ENCODE measurements around the gene LGALS9. TPM values are rescaled to one million over a fixed set of nuclear protein-coding genes. Genes with fewer than 3 reads are reported as not detected.

The LGALS9 gene
- total RNA-seq, 1 donor from 2014 or later, result 185 TPM

DNA sequence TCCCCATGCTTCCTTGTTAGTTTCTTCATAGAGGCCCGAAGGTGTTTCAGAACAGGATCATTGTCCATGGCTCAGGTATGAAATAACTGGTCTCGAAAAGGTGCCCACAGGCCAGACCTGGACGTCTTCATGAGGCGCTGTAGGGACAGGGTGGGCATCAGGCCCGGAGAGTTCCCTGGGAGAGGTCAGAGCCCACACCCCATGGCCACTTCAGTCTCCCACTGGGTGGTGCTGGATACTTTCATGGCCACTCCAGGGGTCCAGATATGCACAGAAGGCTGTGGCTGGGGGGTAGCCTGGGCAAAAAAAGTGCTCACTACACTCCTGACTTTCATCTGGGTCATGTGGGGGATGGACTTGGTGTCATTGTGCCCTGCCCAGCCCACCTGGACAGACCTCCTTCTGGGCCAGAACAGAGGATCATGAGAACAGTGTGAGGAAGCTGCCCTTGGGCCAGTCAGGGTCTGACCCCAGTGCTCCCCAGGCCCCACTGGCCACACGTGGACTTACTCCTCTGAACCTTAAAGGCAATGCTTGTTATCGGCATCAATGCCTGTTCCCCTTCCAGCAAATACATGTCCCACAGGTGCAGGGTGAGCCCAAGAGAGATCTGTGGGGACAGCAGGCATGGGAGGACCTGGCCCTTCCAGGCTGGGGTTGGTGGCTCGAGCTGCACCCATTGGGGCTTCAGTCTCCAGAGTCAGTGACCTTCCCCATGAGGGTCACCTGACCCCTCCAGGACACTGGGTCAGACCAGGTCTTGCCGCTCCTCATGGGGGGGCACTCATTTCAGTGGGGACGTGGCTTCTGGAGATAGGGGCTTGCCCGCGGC is 36.9 kb downstream of the LGALS9 start:
- ATAC-seq, result no peak
- H3K27ac ChIP-seq, result no peak overlapping the region
- no peak overlapping the region for H3K4me3 ChIP-seq
- TF ChIP-seq, protein P1, sequence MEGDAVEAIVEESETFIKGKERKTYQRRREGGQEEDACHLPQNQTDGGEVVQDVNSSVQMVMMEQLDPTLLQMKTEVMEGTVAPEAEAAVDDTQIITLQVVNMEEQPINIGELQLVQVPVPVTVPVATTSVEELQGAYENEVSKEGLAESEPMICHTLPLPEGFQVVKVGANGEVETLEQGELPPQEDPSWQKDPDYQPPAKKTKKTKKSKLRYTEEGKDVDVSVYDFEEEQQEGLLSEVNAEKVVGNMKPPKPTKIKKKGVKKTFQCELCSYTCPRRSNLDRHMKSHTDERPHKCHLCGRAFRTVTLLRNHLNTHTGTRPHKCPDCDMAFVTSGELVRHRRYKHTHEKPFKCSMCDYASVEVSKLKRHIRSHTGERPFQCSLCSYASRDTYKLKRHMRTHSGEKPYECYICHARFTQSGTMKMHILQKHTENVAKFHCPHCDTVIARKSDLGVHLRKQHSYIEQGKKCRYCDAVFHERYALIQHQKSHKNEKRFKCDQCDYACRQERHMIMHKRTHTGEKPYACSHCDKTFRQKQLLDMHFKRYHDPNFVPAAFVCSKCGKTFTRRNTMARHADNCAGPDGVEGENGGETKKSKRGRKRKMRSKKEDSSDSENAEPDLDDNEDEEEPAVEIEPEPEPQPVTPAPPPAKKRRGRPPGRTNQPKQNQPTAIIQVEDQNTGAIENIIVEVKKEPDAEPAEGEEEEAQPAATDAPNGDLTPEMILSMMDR (IDR thresholded peaks at IDR 0.05), result no peak
- H3K27me3 ChIP-seq, result no peaks in the 10 kb centered on the region
- H3K9me3 ChIP-seq, result no peaks in the 10 kb centered on the region
- intact Hi-C loops (cut with DNase I), result no loop called here
- H3K36me3 ChIP-seq, result no peaks in the 10 kb centered on the region
- no peaks in the 10 kb centered on the region for H3K4me1 ChIP-seq
- DNase-seq, result peak; percentile 51

DNA sequence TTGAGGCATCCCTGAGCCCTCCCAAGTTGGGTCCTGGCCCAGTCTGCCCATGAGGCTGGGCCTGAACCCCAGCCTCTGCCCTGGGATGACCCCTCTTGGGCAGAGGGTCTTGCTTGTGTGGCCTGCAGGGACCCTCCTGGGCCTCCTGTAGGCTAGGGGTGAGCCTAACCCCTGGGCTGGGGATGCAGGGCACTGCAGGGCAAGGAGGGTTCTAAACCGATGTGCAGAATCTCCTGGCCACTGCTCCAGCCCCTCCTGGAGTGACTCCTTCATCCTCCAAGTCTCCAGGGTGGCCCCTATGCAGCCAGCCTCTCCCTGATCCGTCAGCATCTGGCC is 37.5 kb downstream of the LGALS9 start:
- H3K4me1 ChIP-seq, result no peaks in the 10 kb centered on the region
- H3K36me3 ChIP-seq, result no peaks in the 10 kb centered on the region
- ATAC-seq (no peak), DNase-seq (no peak)
- no peak overlapping the region for H3K27ac ChIP-seq
- H3K9me3 ChIP-seq, result no peaks in the 10 kb centered on the region
- TF ChIP-seq, protein P1 (IDR thresholded peaks at IDR 0.05), result no peak
- intact Hi-C loops (cut with DNase I), result no loop called here
- H3K27me3 ChIP-seq, result no peaks in the 10 kb centered on the region
- H3K4me3 ChIP-seq, result no peak overlapping the region

DNA sequence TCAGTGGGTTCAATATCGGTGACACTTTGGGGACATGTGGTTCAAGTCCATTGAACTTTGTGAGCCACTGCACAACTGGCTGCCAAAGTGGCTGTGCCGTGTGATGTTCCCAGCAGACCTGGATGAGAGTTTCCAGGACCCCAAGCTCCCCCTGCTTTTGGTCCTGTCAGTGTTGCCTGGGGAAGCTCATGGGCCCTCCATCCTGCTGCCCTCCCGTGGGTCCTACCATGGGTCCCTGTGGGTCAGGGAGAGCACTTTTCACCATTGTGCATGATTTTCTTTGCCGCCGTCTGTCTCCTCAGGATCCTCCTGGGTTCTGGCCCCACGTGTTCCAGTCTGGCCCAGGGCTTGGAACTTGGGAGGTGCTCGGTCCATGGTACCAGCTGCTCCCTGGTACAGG is 38.1 kb downstream of the LGALS9 start:
- H3K4me1 ChIP-seq, result no peaks in the 10 kb centered on the region
- no peak overlapping the region for H3K4me3 ChIP-seq
- H3K9me3 ChIP-seq, result no peaks in the 10 kb centered on the region
- no peak overlapping the region for H3K27ac ChIP-seq
- ATAC-seq, result no peak
- intact Hi-C loops (cut with DNase I), result no loop called here
- peak; percentile 30 for DNase-seq
- TF ChIP-seq, protein P1 (IDR thresholded peaks at IDR 0.05), result no peak
- no peaks in the 10 kb centered on the region for H3K27me3 ChIP-seq
- H3K36me3 ChIP-seq, result no peaks in the 10 kb centered on the region

DNA sequence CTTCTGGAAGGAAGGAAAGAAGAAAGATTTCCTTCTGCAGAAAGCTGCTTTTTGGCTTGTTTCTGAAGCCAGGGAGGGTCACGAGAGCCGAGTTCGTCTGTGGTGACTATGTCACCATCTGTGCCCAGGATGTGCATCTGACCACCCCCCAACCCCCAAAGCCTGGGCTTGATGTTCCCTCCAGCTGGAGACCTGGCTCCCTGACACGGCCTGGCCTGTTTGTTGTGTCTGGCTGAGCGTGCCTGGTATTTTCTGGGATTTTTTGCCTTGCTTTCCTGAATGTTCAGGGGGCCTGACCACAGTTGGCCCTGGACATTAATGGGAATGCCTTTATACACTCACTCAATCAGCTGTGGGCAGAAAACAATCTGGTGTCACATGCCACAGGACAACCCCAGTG is 38.9 kb downstream of the LGALS9 start:
- Histone ChIP-seq H3K36me3 (no peaks in the 10 kb centered on the region), H3K27me3 (no peaks in the 10 kb centered on the region), H3K27ac (no peak overlapping the region), H3K9me3 (no peaks in the 10 kb centered on the region), H3K4me3 (no peak overlapping the region), H3K4me1 (no peaks in the 10 kb centered on the region)
- ATAC-seq (no peak), DNase-seq (peak; percentile 48)
- TF ChIP-seq, protein P1 (IDR thresholded peaks at IDR 0.05), result no peak
- intact Hi-C loops (cut with DNase I), result loop anchor here (10.0 kb wide), 1 partner anchor 85 kb away; no protein-coding TSS in a partner anchor

DNA sequence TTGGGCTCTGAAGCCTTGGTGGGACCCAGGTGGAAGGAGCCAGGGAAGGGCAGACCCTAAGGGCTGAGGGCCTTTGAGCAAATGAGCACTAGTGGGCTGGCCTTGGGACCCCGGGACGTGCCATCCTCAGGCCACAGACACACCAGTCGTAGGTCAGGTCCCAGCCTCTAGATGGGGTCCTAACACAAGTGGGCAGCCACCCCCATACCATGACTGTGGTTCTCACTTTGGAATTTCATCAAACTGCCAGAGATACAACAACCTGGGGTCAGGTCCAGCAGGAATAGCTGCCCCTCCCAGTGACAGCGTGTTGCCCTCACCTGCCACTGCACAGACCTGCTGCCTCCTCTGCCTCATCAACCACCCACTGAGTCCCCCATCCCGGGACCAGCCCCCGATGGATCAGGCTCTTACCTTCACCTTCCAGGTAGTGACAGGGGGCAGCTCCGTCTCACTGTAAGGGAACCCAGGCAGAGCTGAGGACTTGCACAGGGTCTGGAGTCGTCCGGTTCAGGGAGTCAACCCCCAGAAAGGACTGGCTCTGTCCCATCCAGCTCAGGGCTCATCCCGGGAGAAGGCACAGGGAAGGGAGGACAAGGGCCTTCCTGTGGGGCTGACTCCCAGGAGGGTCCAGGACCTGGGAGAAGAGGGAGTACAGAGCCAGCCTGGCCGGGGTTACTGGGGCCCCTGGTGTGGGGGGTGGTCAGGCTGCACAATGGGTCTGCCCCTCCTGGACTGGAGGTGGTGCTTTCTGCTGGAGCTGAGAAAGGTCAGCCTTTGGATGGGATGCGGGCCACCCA is 40.0 kb downstream of the LGALS9 start:
- intact Hi-C loops (cut with DNase I), result loop anchor here (10.0 kb wide), 1 partner anchor 84 kb away; no protein-coding TSS in a partner anchor
- DNase-seq (peak; percentile 52), ATAC-seq (no peak)
- no peaks in the 10 kb centered on the region for H3K4me1 ChIP-seq
- no peaks in the 10 kb centered on the region for H3K9me3 ChIP-seq
- TF ChIP-seq, protein P1 (IDR thresholded peaks at IDR 0.05), result no peak
- no peak overlapping the region for H3K27ac ChIP-seq
- H3K4me3 ChIP-seq, result no peak overlapping the region
- H3K27me3 ChIP-seq, result no peaks in the 10 kb centered on the region
- no peaks in the 10 kb centered on the region for H3K36me3 ChIP-seq
